Urinary bladder (tissue), 4 donors: Measurements from ENCODE around the gene CDK5RAP3. TPM values are rescaled to one million over a fixed set of nuclear protein-coding genes. Genes with fewer than 3 reads are reported as not detected.
"Not testable (repeated sequence)": the region's sequence is repeated elsewhere in the genome, so short reads cannot be mapped to it uniquely, and the experiment has no call there.

Source experiments
- DNase-seq: peaks from one replicate; pipeline ENCODE4 v3.0.0-alpha.2; 2015; ENCODE audit errors: extremely low spot score
- H3K27ac ChIP-seq: one replicate; pipeline ENCODE4 v1.5.1; 2013; ENCODE audit warnings: low read depth, mild to moderate bottlenecking, moderate library complexity
- H3K36me3 ChIP-seq: one replicate; pipeline ENCODE4 v1.6.1; 2013; ENCODE audit warnings: mild to moderate bottlenecking, moderate library complexity; ENCODE audit not compliant: insufficient read depth
- H3K4me1 ChIP-seq: one replicate; pipeline ENCODE4 v1.6.1; 2013; ENCODE audit warnings: mild to moderate bottlenecking, moderate library complexity; ENCODE audit not compliant: insufficient read depth
- H3K4me3 ChIP-seq: one replicate; pipeline ENCODE4 v1.5.1; 2013; ENCODE audit warnings: low read depth, low read length
- WGBS: extraction: QIAGEN DNeasy Blood & Tissue Kit; methylation state at CpG from one replicate; pipeline ENCODE4 v1.1.7; 2013; 5-methylcytosine and 5-hydroxymethylcytosine counted together
- polyA plus RNA-seq: library from polyadenylated mRNA; stranded (reverse); fragments of 200-250 nt; gene quantifications from one replicate; pipeline ENCODE4 v1.2.3, GENCODE V29; 2013
- total RNA-seq: library from RNA; depleted of rRNA; stranded (reverse); fragments of >200 nt; gene quantifications from one replicate; pipeline ENCODE4 v1.2.3, GENCODE V29; 2014
- donor health status: healthy with polysubstance abuse.
- donor health status: healthy.

The CDK5RAP3 gene
- total and polyA plus RNA-seq, 2 donors = 77.4 to 117 TPM

DNA sequence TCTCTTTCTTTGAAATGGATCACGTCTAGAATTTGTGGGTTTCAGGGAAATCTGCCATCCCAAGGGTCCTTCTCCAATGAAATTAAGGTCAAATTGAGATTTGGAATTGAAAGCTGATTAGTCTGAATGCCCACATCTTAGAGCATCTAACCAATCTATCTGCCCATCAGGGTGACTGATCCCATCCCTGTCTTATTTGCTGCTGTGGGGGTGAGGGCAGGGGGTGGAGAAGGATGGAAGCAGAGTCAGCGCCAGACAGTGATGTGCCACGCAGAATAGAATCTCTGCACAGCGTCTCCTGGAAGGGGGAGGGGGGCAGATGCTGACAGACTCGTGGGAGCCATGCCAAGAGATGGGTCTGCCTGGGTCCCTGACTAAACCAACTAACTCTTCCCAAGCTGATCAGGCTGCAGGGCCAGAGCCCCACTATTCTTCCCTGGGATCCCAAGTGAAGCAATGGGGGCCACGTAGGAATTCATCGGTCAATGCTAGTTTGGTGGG lies 32.1 kb downstream of the CDK5RAP3 start:
- no peaks in the 10 kb centered on the region for H3K4me1 ChIP-seq
- no peak overlapping the region for H3K4me3 ChIP-seq
- no peaks in the 10 kb centered on the region for H3K36me3 ChIP-seq
- WGBS = 45% methylated on average over 7 of the region's 7 CpGs
- H3K27ac ChIP-seq = no peak overlapping the region
- no peak for DNase-seq

DNA sequence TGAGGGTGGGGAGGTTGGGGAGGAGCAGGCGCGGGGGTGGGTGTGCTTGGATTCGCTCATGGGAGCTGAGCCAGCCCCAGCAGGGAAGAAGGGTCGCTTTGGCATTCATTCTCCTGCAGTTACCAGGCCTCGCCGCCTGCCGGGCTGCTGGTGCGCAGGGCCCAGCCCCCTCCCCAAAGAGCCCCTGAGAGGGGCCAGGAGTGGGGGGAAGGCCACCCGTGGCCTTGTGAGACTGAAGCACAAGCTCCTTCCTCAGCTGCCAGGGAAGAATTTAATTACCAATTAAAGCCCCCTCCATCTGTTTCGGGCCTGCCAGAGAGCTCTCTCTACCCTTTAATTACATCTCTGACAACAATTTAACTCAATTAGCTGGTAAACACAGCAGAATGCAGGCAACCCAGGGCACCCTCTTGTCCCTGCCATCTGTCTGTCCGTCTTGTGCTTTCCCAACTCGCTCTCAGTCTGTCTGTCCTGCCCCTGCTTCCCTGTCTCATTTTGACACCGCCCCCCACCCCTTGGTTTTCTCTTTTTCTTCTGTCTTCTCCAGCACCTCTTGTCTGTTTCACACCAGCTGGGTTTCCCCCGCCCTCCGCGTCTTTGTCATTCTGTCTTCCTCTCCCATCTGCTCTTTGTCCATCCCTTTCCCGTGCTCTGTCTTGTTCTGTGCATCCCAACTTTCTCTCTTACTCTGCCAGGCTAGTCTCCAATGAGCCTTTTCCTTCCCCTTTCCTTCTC lies 32.7 kb downstream of the CDK5RAP3 start:
- no peak for DNase-seq
- 77% methylated on average over 17 of the region's 17 CpGs for WGBS
- no peak overlapping the region for H3K27ac ChIP-seq

DNA sequence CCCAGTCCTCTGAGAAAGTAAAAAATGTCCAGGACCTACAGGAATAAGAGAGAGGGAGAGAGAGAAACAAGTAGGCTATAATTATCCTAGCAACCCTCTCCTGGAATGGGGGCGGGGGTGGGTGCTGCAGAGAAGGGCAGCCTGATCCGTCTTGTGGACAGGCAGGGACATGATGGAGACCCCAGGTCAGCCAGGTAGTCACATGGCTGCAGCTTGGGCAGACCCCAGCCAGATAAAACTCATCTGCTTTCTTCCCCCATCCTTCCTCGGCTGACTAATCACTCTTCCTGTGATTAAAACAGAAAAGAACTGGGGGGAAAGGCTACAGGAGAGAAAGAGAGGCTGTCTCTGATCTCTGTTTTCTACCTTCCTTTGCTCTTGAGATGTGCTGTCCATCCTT lies 34.1 kb downstream of the CDK5RAP3 start:
- 59% methylated on average over 3 of the region's 3 CpGs for WGBS
- H3K4me3 ChIP-seq = no peak overlapping the region
- no peak overlapping the region for H3K27ac ChIP-seq
- no peaks in the 10 kb centered on the region for H3K4me1 ChIP-seq
- DNase-seq = no peak
- no peaks in the 10 kb centered on the region for H3K36me3 ChIP-seq

More for the DNA sequence above, 32.7 kb downstream of the CDK5RAP3 start:
- Histone ChIP-seq H3K4me1 (no peaks in the 10 kb centered on the region), H3K4me3 (no peak overlapping the region), H3K36me3 (no peaks in the 10 kb centered on the region)

DNA sequence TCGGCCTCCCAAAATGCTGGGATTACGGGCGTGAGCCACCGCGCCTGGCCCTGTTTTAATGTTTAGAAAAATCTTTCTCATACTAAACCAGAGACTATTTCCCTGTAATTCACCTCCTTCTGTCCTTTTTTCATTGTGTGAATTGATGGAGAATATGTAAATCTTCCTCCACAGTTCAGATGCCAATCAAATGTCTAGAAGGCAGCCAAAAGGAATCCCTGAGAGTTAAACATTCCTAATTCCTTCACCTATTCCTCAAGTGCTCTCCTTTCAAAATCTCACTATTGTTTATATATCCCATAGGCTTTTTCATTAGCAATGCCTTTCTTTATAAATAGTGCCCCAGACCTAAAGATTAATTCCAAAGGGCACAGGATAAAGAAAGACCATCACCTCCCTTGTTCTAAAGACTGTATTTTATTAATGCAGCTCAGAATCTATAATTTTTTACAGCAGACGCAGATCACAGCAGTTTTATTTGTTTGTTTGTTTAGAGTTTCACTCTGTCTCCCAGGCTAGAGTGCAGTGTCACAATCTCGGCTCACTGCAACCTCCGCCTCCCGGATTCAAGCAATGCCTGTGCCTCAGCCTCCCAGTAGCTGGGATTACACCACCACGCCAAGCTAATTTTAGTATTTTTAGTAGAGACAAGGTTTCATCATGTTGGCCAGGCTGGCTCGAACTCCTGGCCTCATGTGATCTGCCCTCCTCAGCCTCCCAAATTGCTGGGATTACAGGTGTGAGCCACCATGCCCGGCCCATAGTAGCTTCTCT lies 36.2 kb downstream of the CDK5RAP3 start:
- Histone ChIP-seq H3K4me3 (no peak overlapping the region), H3K4me1 (no peaks in the 10 kb centered on the region), H3K36me3 (no peaks in the 10 kb centered on the region), H3K27ac (no peak overlapping the region)
- WGBS = 88% methylated on average over 12 of the region's 12 CpGs
- no peak for DNase-seq

DNA sequence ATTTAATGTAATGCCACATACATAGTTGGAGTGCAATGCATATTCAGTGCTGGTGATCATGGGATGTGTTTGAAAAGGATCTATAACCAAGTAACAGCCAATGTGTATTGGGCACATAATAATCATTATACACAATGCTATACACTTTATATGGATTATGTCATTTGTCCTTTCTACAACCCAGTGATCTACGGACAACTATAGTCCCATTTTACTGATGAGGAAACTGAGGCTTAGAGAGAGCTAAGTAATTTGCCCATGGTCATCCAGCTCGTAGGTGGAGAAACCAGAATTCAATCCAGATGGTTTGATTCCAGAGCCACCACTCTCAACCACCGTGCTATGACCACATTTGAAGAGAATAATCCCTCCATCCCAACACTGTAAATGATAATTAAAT lies 39.3 kb downstream of the CDK5RAP3 start:
- DNase-seq = no peak
- Histone ChIP-seq H3K27ac (no peak overlapping the region), H3K36me3 (no peaks in the 10 kb centered on the region), H3K4me1 (no peaks in the 10 kb centered on the region), H3K4me3 (no peak overlapping the region)
- 94% methylated on average over 3 of the region's 3 CpGs for WGBS

DNA sequence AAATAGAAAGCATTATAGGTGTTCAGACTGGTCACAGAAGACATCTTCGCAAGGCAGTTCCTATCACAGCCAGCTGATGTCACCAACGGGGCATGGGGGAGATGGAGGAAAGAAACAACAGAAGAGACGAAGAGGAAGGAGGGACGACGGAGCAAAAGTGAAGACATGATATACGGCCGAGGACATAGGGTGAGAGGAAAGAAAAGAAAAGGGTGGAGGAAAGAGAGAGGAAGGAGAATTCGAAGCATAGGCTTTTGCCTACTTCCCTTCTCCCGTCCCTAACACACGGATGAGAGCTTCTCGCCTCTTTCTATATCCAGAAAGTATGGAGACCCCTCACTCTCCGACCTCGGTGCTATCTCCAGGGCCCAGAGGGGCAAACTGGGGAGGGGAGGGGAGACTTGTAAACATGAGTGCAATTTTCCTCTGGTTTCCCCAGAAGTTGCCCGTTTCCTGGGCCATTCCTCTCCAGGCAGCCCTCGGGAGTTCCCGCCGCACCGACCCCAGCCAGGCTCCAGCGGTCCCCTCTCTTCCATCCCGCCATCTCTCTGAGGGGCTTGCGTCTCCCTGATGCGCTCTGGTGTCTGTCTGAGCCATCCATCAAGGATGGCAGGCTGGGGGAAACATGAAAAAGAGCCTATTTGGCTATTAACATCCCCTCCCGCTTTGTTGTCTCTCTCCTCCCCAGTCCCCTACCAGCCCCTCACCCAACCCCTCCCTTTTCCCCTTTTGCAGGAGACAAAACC lies 40.7 kb downstream of the CDK5RAP3 start:
- no peak for DNase-seq
- H3K4me1 ChIP-seq = no peaks in the 10 kb centered on the region
- H3K27ac ChIP-seq = no peak overlapping the region
- H3K4me3 ChIP-seq = peak overlapping the region; percentile 13
- H3K36me3 ChIP-seq = no peaks in the 10 kb centered on the region
- WGBS = 14% methylated on average over 23 of the region's 23 CpGs

DNA sequence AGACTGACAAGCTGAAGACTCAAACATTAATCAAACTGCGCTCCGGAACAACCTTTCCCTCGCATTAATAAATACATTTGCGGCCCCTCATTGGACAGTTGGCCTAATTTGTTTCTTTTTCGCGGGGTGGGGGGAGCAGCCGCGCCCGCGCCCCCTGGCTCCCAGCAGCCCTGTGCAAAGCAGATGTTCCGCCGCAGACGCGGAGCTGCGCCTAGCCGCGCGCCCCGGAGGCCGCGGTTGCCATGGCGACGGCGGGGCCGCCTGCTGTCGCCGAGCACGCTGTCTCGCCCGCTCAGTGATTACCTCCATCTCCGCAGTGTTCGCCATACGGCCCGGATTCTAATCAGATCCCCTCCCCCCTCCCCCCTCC lies 41.2 kb downstream of the CDK5RAP3 start:
- Histone ChIP-seq H3K4me3 (peak overlapping the region; percentile 13), H3K27ac (no peak overlapping the region), H3K36me3 (no peaks in the 10 kb centered on the region), H3K4me1 (no peaks in the 10 kb centered on the region)
- WGBS = under 1% methylated on average over 34 of the region's 34 CpGs
- no peak for DNase-seq

DNA sequence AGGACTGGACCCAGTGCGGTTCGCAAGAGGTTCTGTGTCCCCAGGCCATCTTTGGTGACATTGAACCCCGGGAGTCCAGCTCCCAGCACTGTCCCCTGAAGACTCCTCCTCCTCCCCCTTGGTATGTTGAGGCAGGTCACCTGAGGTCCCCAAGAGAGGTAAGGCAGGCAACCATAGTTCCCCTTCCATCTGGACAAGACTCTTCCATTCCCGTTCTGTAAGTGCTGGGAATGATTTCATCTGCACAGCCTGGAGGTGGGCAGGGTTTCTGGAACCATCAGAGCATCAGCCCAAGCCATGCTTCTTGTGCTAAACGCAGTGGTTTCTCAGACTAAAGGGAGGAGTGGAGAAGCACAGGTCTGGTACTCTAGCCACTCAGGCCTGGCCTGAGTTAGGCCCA lies 41.7 kb downstream of the CDK5RAP3 start:
- Histone ChIP-seq H3K36me3 (no peaks in the 10 kb centered on the region), H3K4me1 (no peaks in the 10 kb centered on the region), H3K27ac (no peak overlapping the region), H3K4me3 (no peak overlapping the region)
- WGBS = 41% methylated on average over 5 of the region's 5 CpGs
- DNase-seq = no peak

DNA sequence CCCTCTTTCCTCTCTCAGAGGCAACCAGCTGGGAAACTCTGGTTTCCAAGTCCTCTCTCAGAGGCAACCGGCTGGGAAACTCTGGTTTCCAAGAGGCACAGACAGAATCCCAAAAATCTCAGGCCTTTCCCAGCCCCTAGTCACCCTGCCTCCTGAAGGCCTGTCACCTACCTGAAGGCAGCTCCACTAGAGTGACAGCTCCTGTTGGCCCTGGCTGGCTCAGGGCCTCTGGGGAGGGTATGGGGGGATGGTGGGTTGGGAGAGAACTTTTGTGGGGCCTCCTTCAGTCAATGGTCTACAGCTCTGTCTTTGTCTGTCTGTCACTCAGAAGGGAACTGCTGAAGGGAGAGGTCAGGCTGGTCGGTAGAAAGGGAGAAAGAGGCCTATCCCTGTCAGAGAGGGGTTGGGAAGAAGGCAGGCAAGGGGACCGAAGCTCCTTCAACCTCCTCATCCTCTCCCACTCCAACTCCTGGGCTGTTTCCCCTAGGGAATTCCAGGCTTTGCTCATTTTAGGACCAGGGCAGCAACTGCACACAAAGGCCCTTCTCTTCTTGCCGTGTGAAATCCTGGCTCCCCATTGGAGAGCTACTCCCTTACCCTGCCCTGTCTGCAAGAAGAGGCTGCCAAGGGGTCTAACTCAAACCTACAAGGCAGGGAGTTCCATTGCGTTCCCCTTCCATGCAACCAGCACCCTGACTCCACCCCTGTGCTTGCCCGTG lies 43.1 kb downstream of the CDK5RAP3 start:
- H3K27ac ChIP-seq = no peak overlapping the region
- DNase-seq = no peak
- H3K36me3 ChIP-seq = no peaks in the 10 kb centered on the region
- no peaks in the 10 kb centered on the region for H3K4me1 ChIP-seq
- H3K4me3 ChIP-seq = no peak overlapping the region
- WGBS = 81% methylated on average over 6 of the region's 6 CpGs

DNA sequence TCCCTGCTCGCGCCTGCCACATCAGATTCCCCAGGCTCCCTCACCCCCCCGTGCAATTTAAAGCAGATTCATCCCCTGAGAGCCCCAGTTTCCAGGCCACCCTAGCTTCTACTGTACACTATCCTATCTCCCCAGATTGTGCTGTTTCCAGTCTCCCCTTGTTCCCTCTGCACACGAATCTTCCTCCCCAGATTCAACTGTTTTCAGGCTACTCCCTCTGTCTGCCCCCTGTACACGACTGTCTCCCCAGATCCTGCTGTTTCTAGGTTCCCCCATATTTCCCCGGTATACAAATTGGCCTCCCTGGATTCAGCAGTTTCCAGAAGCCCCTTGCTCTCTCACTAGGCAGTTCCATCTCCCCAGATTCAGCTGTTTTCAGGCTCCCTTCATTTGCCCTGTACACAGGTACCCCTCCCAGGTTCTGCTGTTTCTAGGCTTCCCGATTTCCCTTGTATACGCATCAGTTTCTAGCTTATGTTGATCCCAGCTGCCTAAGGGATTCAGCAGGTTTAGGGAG lies 43.7 kb downstream of the CDK5RAP3 start:
- no peaks in the 10 kb centered on the region for H3K4me1 ChIP-seq
- no peak for DNase-seq
- no peaks in the 10 kb centered on the region for H3K36me3 ChIP-seq
- 68% methylated on average over 8 of the region's 8 CpGs for WGBS
- no peak overlapping the region for H3K27ac ChIP-seq
- no peak overlapping the region for H3K4me3 ChIP-seq

DNA sequence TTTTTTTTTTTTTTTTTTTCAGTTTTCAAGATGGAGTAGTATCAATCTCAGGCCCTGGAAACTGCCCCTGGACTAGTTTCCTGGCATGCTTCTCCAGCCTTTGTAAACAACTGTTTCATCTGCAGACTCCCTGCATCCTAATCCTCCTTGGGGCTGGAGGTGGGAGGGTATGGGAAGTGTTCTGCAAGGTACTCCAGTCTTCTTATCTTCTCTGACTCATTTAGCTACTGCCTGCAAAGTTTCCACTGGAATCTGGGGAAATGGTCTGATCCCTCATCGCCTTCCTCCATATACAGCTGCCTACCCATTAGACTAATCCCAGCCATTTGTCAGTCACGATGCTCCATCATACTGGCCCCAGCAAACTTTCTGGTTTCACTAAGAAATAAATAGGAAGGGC lies 45.2 kb downstream of the CDK5RAP3 start:
- DNase-seq = no peak
- no peak overlapping the region for H3K4me3 ChIP-seq
- H3K36me3 ChIP-seq = no peaks in the 10 kb centered on the region
- H3K4me1 ChIP-seq = no peaks in the 10 kb centered on the region
- 72% methylated on average over 2 of the region's 2 CpGs for WGBS
- no peak overlapping the region for H3K27ac ChIP-seq

DNA sequence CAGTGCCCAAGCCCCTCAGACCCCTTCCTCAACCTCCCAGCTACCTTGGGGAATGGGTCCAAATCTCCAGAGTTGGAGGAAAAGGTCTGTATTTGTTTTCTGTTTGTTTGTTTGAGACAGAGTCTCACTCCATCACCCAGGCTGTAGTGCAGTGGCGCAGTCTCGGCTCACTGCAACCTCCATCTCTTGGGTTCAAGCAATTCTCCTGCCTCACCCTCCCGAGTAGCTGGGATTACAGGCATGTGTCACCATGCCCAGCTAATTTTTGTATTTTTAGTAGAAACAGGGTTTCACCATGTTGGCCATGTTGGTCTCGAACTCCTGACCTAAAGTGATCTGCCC lies 46.9 kb downstream of the CDK5RAP3 start:
- not testable (repeated sequence) for H3K4me1 ChIP-seq, H3K36me3 ChIP-seq, H3K27ac ChIP-seq, H3K4me3 ChIP-seq, DNase-seq
- WGBS = 90% methylated on average over 4 of the region's 4 CpGs

DNA sequence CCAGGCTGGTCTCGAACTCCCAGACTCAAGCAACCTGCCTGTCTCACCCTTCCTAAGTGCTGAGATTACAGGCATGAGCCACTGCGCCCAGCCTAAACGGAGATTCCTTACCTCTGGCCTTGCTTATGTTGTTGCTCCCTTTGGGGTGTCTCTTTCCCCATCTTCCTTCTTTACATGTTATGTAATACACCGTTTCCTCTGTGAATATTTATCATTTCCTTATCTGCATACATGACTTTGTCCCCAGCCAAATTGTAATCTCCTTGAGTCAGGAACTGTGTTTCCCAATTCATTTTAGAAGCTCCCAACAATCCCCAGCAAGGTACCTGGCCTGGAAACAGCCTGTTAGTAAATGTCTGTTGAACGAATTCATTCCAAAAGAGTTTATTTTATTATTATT lies 51.0 kb downstream of the CDK5RAP3 start:
- Histone ChIP-seq H3K4me3 (no peak overlapping the region), H3K36me3 (no peaks in the 10 kb centered on the region), H3K27ac (no peak overlapping the region), H3K4me1 (no peaks in the 10 kb centered on the region)
- no peak for DNase-seq
- 65% methylated on average over 5 of the region's 5 CpGs for WGBS
